HG03135 (cell line): ENCODE results near the gene BTNL3.
"Not testable (repeated sequence)": the region's sequence is repeated elsewhere in the genome, so short reads cannot be mapped to it uniquely, and the experiment has no call there.

ENCODE experiments used
- ATAC-seq: cut with Tn5 transposase; IDR thresholded peaks from one replicate; pipeline ENCODE4 v1.9.1; 2021; ENCODE audit warnings: mild to moderate bottlenecking, moderate library complexity; ENCODE audit not compliant: unreplicated experiment

Gene BTNL3

DNA sequence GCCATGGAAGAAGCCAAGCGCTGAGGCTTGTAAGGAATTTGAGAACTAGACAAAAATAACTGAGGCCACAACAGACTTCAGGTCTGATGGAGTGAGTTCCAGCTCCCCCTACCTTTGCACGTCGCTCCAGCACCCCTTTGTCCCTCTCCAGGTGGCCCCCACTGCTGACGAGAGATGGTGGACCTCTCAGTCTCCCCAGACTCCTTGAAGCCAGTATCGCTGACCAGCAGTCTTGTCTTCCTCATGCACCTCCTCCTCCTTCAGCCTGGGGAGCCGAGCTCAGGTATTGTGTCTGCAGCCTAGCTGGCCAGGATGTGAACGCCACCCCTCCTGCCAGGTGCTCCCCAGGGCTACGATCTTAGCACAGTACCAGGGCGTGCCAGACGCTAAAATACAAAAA, 56.7 kb downstream of the BTNL3 start:
- no peak for ATAC-seq

DNA sequence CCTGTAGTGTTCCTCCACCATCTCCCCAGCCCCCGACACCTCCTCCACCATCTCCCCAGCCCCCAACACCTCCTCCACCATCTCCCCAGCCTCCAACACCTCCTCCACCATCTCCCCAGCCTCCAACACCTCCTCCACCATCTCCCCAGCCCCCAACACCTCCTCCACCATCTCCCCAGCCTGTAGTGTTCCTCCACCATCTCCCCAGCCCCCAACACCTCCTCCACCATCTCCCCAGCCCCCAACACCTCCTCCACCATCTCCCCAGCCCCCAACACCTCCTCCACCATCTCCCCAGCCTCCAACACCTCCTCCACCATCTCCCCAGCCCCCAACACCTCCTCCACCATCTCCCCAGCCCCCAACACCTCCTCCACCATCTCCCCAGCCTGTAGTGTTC, 57.2 kb downstream of the BTNL3 start:
- not testable (repeated sequence) for ATAC-seq

DNA sequence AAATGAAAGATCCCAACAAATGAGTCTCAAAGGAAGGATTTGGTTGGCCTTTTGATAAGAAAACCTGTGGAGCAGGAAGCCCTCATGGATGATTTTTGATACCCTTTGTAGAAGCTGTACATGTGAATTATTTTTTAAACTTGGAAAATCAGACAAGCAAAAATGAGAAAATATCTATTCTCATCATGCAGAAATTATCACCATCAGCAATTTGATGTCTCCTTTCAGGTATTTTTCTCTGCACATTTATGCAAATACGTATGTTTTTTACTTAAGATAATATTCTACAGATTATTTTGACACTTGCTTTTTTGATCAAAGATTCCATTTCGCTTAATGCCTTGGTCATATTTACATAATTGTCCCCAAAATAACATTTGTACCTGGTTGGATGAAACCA, 58.6 kb downstream of the BTNL3 start:
- no peak for ATAC-seq

DNA sequence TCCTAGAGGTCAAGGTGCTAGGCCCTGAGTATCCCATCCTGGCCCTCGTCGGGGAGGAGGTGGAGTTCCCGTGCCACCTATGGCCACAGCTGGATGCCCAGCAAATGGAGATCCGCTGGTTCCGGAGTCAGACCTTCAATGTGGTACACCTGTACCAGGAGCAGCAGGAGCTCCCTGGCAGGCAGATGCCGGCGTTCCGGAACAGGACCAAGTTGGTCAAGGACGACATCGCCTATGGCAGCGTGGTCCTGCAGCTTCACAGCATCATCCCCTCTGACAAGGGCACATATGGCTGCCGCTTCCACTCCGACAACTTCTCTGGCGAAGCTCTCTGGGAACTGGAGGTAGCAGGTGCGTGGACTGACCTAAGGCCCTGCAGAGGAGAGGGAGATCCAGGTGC, 59.3 kb downstream of the BTNL3 start:
- no peak for ATAC-seq

DNA sequence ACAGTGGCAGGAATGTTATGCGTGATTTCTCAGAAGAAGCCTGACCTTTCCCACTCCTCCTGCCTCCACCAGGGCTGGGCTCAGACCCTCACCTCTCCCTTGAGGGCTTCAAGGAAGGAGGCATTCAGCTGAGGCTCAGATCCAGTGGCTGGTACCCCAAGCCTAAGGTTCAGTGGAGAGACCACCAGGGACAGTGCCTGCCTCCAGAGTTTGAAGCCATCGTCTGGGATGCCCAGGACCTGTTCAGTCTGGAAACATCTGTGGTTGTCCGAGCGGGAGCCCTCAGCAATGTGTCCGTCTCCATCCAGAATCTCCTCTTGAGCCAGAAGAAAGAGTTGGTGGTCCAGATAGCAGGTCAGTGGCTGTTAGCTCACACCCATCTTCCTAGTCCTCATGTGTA, 61.4 kb downstream of the BTNL3 start:
- ATAC-seq = no peak

DNA sequence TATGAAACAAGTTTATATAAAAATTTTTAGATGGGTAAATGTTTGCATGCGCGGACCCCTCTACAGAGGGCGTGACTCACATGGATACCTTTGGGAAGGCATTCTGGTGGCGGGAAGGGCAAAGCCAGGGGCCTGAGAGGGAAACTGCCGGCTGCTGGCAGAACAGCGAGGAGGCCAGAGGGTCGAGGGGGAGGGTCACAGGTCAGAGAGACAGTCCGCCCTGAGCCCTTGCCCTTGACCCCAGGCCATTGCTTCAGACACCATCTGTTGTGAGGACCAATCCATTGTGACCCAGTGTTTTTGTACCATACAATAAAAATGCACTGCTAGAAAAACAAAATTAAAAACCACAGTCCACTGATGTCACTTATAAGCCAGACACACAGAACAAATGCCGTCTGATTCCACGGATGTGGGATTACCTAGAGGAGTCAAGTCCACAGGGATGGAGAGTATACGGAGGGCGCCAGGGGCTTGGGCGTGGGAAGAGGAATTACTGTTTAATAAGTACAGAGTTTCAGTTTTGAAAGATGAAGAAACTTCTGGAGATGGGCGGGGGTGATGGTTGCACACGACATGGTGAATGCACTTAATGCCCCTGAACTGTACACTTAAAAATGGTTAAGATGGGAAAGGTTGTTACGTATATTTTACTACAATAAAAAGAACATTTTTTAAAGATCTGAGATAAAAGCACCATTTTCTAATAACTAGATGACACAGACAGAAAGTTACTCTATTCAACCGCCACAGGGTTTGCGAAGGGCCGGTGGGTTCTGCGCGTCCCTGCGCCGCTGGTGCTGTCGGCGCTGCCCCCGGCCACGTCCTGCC, 63.4 kb downstream of the BTNL3 start:
- no peak for ATAC-seq

DNA sequence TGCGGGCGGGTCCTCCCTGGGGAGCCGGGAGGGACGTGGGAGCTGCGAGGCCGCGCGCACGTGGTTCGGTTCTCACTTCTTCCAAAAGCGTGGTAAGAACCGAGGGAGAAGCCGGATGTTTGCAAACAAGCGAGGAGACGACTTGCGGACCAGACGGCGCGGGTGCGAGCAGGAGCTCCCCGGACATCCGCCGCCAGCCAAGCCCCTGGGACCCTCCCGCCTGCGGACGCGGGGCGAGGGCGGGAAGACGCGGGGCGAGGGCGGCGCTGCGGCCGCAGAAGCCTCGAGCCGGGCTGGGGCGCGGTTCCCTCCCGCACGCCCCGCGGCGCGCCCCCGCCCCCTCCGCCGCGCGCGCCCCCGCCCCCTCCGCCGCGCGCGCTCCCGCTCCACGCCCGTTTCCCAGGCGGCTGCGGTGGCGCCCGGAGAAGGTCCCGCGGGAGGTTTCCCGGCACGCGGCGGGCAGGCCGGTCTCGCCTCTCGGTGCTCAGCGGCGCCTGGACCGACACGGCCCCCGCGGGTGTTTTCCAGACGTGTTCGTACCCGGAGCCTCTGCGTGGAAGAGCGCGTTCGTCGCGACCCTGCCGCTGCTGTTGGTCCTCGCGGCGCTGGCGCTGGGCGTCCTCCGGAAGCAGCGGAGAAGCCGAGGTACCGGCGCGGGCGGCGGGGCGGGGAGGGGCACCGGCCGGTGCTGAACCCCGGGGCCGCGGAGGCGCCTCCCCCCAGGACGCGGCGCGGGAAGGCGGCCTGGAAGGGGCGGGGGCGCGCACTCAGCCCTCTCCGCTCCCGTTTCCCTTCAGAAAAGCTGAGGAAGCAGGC, 64.2 kb downstream of the BTNL3 start:
- ATAC-seq = no peak

DNA sequence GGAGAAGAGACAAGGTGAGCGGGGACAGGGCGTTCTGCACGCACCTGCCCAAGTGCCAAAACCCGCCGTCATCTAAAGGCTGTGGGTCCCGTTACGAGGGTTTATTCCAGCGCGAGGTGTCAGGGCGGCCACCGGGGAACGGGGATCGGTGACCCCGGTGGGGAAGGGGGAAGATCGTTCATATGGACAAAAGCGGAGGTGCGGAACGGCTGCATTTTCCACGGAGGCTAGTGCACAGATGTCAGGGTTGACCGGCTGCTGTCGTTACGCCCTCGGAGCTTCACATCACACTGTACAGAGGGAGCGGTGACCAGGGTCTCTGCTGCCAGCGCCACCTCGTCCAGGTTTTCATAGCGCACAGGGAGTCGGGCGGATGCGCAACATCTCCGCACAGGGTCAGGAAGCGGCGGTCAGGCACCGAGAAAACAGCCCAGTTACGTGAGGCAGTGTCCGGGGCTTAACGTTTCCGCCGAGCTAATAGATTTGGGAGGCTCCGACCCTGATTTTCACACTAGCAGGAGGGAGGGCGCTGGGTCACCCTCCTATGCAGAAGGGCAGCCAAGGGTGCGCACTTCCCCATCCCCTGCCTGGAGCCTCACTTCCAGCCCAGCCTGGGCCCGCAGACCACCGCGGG, 65.0 kb downstream of the BTNL3 start:
- no peak for ATAC-seq

DNA sequence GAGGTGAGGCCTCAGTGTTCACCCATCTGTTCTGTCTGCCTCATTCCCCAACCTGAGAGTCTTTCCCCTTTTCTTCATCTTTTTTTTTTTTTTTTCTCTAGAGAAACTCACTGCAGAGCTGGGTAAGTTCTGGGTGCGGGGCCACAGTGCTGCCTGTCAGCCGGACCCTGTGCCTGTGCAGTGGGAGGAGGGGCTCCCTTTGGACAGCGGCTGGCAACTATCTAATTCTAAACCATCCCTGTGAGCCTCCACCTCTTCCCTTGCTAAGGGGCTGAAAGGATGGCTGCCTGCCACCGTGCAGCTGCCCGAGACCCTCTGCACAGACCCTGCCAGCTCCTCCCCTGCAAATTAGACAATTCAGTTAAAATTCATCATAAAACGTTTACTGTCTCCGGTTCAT, 65.5 kb downstream of the BTNL3 start:
- ATAC-seq = no peak

DNA sequence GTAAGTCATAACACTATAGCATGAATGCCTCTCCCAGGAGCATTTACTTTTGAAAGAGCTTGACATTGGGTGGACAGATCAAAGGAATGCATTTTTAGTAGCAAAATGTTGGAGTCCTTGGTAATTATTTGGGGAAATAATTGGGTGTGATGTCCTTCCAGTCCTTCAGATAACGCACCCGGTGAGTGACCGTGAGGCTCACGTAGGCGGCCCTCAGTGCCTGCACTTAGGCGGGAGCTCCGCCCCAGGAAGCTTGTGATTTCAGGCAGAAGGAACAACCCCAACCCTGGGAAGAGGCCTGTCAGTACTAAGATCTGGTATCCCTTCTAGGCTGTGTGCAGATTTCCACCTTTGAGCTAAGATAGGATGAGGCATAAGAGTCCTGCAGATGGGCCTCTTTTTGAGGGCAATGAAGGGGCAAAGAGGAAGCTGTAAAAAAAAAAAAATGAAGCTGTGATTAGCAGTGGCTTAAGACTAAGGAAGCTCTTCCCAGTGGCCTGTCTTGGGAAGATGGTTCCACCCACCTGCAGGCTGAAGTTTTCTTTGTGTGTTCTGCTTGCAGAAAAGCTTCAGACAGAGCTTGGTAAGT, 66.3 kb downstream of the BTNL3 start:
- ATAC-seq = no peak
